HepG2 (cell line): ENCODE results near the gene DARS2.

ENCODE experiments used
- CREB1 ChIP-seq, 2 experiments: fragments of 450-650 bp in 1 of 2; IDR thresholded peaks; 2 replicates each; pipeline ENCODE4 v1.6.1; 2016 to 2017; ENCODE audit warnings: control low read depth in 1 of 2, mild to moderate bottlenecking in 1 of 2, missing compliant biosample characterization in 1 of 2, missing genetic modification characterization in 1 of 2
- GABPA ChIP-seq, 2 experiments: IDR thresholded peaks; 2 replicates each; pipeline ENCODE4 v1.6.1; 2011 to 2016; ENCODE audit warnings: low read depth in 2 of 2, low read length in 1 of 2, missing biosample characterization in 1 of 2, missing genetic modification characterization in 1 of 2
- MLLT10 ChIP-seq: sonication (generic); formaldehyde crosslinking; IDR thresholded peaks from 2 replicates; pipeline ENCODE4 v1.4.0; 2020; ENCODE audit warnings: missing genetic modification reagents
- RAD21 ChIP-seq: fragments of 450-650 bp; formaldehyde crosslinking; IDR thresholded peaks from 2 replicates; pipeline ENCODE4 v1.5.0; 2020; ENCODE audit warnings: mild to moderate bottlenecking
- TCF7 ChIP-seq: sonication (generic); IDR thresholded peaks from 2 replicates; pipeline ENCODE4 v1.6.1; 2016; ENCODE audit warnings: antibody characterized with exemption, low read depth
- ZNF546 ChIP-seq: sonication (generic); formaldehyde crosslinking; conservative IDR thresholded peaks from 2 replicates; pipeline ENCODE4 v1.8.1; 2023; ENCODE audit warnings: mild to moderate bottlenecking, missing genetic modification reagents

DNA sequence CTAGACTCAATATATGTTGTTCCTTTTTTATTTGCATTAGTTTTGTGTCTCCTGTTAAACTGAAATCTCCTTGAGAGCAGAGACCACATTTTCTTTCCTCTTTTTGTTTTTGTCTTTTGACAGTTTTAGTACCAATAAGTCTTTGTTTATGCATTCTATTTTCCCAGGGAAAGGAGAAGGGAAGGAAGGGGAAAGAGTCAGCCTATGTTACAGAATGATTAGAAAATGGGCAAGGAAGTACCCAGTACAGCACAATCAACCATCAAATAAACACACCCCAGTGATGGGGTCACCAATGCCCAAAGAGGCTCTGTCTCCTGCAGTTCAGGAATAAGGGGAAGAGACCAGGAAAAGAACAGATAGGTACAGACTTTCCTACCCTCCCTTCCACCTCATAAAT, 53.8 kb downstream of the DARS2 start:
- TF ChIP-seq GABPA (IDR thresholded peaks at IDR 0.05; ENCODE audit: low read depth, low read length) (no peak), GABPA (CRISPR knock-in tag; IDR thresholded peaks at IDR 0.05; ENCODE audit: low read depth) (no peak), RAD21 (no peak), MLLT10 (CRISPR knock-in tag) (no peak), CREB1 (IDR thresholded peaks at IDR 0.05) (no peak), CREB1 (CRISPR knock-in tag; IDR thresholded peaks at IDR 0.05) (no peak), TCF7 (no peak), ZNF546 (no peak)
